Osteocyte (in vitro differentiated cells): Measurements from ENCODE around the gene CBFB. TPM values are rescaled to one million over a fixed set of nuclear protein-coding genes. Genes with fewer than 3 reads are reported as not detected.

Experiments
- DNase-seq: peaks from one replicate; pipeline ENCODE4 v3.0.0; 2021; ENCODE audit warnings: mixed read lengths; ENCODE audit not compliant: unreplicated experiment; ENCODE audit errors: extremely low spot score
- H3K27ac Mint-ChIP-seq: one replicate; pipeline ENCODE4 v1.8.0; 2021; ENCODE audit warnings: mild to moderate bottlenecking, mixed read lengths; ENCODE audit not compliant: unreplicated experiment
- H3K27me3 Mint-ChIP-seq: one replicate; pipeline ENCODE4 v1.8.0; 2021; ENCODE audit warnings: mixed read lengths; ENCODE audit not compliant: unreplicated experiment
- H3K36me3 Mint-ChIP-seq: one replicate; pipeline ENCODE4 v1.8.0; 2021; ENCODE audit warnings: mixed read lengths; ENCODE audit not compliant: unreplicated experiment
- H3K4me1 Mint-ChIP-seq: one replicate; pipeline ENCODE4 v1.8.0; 2021; ENCODE audit warnings: mixed read lengths; ENCODE audit not compliant: unreplicated experiment
- H3K4me3 Mint-ChIP-seq: one replicate; pipeline ENCODE4 v1.8.0; 2021; ENCODE audit warnings: mild to moderate bottlenecking, moderate library complexity, mixed read lengths; ENCODE audit not compliant: unreplicated experiment
- H3K9me3 Mint-ChIP-seq: one replicate; pipeline ENCODE4 v1.8.0; 2021; ENCODE audit warnings: mixed read lengths; ENCODE audit not compliant: unreplicated experiment
- total RNA-seq: library from RNA; stranded (reverse); gene quantifications from 2 replicates; pipeline ENCODE4 v1.2.1, GENCODE V29; 2021
- TF ChIP-seq, protein P1 (sequence below): fragments of 200-600 bp; sonication (generic); IDR thresholded peaks from 2 replicates; pipeline ENCODE4 v1.5.0; 2021; ENCODE audit warnings: antibody characterized with exemption, mild to moderate bottlenecking, moderate library complexity

The CBFB gene
- total RNA-seq, 1 donor from 2014 or later, result 75.2 TPM

DNA sequence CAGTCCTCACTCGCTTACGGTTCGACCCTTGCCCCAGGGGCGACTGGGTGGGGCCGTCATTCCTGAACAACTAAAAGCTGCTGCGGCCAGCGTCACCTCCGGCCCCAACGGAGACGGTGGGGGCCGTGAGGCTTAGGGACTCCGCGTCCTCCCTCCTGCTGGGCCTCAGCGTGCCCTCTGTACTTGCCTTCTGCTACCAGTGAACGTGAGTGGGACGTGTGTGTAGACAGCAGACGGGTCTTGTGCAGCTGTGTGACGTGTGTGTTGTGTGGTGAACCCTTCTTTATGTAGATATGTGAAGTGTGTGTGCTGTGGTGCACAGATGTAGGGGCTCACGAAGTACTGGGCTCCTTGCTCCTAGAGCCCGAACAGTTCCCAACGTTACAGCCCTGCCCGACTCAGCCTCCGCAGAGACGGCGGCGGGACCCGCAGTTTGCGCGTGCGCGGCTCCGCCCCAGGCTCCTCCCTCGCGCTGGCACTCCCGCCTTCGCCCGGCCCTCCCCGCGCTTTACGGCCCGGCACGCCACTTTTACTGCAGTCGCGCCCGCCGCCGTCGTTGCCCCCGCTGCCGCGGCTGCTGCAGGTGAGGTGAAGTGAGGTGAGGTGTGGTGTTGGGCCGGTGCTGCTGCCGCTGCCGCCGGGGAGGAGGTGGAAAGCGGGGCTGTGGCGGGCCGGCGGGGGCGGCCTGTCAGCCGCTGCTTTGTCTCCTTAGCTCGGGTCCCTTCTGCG lies 80.6 kb downstream of the CBFB start, which contains the start of gene PHAF1:
PHAF1 (plus strand) TSS at position 535 of the 729 bp plus-strand sequence. CDS start 235 bp downstream, outside the sequence.
- Mint-ChIP-seq H3K36me3 (peaks cover 4% of the 10 kb centered on the region), H3K9me3 (no peaks in the 10 kb centered on the region), H3K4me3 (peak within 1 kb of the TSS; percentile 92), H3K4me1 (peaks cover 22% of the 10 kb centered on the region), H3K27ac (peak within 1 kb of the TSS; percentile 97), H3K27me3 (no peaks in the 10 kb centered on the region)
- TF ChIP-seq, protein P1, sequence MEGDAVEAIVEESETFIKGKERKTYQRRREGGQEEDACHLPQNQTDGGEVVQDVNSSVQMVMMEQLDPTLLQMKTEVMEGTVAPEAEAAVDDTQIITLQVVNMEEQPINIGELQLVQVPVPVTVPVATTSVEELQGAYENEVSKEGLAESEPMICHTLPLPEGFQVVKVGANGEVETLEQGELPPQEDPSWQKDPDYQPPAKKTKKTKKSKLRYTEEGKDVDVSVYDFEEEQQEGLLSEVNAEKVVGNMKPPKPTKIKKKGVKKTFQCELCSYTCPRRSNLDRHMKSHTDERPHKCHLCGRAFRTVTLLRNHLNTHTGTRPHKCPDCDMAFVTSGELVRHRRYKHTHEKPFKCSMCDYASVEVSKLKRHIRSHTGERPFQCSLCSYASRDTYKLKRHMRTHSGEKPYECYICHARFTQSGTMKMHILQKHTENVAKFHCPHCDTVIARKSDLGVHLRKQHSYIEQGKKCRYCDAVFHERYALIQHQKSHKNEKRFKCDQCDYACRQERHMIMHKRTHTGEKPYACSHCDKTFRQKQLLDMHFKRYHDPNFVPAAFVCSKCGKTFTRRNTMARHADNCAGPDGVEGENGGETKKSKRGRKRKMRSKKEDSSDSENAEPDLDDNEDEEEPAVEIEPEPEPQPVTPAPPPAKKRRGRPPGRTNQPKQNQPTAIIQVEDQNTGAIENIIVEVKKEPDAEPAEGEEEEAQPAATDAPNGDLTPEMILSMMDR, result no peak
- DNase-seq, result peak; percentile 98

DNA sequence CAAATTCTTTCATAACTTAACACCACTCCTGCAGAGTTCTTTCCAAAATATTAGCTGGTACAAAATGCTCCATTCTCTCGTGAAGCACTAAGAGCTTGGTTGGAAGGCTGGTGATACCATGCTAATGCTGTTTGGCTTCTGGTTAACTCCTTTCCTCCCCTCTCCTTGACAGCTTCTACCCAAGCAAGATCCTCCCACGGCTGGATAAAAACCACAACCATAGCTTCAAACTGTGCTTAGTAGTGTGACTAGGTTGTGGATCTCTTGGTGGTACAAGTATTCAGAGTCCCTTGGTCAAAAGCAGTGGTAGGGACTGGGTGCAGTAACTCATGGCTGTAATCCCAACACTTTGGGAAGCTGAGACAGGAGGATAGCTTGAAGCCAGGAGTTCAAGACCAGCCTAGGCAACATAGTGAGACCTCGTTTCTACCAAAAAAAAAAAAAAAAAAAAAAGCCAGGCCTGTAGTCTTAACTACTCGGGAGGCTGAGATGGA lies 83.0 kb downstream of the CBFB start:
- DNase-seq, result no peak
- peaks cover 24% of the 10 kb centered on the region for H3K4me1 Mint-ChIP-seq
- no peaks in the 10 kb centered on the region for H3K27me3 Mint-ChIP-seq
- no peak overlapping the region for H3K27ac Mint-ChIP-seq
- peaks cover 4% of the 10 kb centered on the region for H3K36me3 Mint-ChIP-seq
- TF ChIP-seq, protein P1, result no peak
- H3K4me3 Mint-ChIP-seq, result no peak overlapping the region
- H3K9me3 Mint-ChIP-seq, result no peaks in the 10 kb centered on the region

DNA sequence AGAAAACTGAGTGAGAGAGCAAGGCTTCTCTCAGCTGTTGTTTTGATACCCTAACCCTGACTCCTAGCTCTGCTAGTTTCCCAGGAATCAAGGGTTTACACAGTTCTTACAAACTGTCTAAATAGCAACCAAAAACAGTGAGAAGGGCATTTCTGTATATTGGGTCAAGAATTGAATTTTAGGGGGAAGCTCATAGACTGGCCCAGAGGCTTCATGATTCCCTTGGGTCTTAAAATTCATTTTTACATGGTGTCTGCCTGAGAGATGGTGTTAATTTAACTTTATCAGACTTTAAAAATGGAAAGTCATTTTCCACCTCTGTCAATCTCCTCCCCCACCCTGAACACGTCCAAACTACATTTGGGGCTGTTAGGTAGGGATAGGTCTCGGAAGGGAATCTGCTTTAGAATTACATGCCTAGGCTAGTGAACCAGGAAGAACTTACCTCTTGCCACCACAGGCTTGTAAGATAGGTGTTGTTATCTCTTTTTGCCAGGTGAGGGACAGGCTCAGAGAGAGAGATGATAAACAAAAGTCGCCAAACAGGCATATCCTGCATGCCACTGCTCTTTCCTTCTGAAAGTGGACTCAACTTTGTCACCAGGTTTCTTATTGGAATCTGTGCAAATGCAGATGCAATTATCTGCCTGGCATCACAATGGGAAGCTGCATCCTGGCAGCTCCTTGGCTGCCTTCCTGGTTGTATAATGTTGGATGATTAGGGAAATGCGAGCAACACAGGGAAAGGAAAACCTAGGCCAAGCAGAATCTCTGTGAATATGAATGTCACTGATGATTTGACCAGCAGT lies 83.8 kb downstream of the CBFB start:
- peaks cover 4% of the 10 kb centered on the region for H3K36me3 Mint-ChIP-seq
- no peak for DNase-seq
- no peaks in the 10 kb centered on the region for H3K9me3 Mint-ChIP-seq
- peaks cover 24% of the 10 kb centered on the region for H3K4me1 Mint-ChIP-seq
- no peak overlapping the region for H3K4me3 Mint-ChIP-seq
- TF ChIP-seq, protein P1, result no peak
- no peak overlapping the region for H3K27ac Mint-ChIP-seq
- no peaks in the 10 kb centered on the region for H3K27me3 Mint-ChIP-seq

DNA sequence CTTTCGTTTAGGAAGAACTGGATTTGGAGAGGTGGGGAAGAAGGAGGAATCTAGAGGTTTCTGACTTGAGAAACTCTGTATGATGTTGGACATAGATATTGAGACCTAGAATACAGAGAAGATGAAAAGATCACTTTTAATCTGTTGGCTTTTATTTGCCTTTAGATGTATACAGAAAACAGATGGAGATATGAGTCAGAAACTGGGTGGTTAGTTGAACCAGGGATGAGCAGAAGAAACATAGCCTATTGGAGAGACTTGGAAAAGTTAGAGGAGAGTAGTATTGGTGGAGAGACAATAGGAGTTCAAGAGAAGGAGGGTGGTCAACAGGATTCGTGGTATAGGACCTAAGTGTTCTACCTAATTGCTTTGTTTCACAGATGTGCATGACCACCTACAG lies 85.8 kb downstream of the CBFB start:
- peaks cover 6% of the 10 kb centered on the region for H3K36me3 Mint-ChIP-seq
- no peaks in the 10 kb centered on the region for H3K27me3 Mint-ChIP-seq
- no peak overlapping the region for H3K27ac Mint-ChIP-seq
- H3K4me3 Mint-ChIP-seq, result no peak overlapping the region
- TF ChIP-seq, protein P1, result no peak
- no peak for DNase-seq
- H3K4me1 Mint-ChIP-seq, result peaks cover 19% of the 10 kb centered on the region
- no peaks in the 10 kb centered on the region for H3K9me3 Mint-ChIP-seq

DNA sequence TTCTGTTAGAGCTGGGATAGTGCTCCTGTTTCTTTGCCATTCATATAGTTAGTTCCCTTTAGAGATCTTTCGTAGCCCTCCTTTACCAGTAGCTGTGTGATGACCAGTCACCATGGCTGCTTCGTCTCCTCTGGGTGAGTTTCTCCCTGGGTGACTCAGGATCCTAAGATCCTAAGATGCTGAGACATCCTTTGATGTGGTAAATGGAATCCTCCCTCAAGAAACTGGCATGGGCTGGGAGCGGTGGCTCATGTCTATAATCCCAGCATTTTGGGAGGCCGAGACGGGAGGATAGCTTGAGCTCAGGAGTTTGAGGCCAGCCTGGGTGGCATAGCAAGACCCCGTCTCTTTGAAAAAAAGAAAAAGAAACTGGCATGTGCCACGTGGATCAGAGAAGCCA lies 86.7 kb downstream of the CBFB start:
- H3K4me1 Mint-ChIP-seq, result peaks cover 14% of the 10 kb centered on the region
- H3K27ac Mint-ChIP-seq, result no peak overlapping the region
- H3K4me3 Mint-ChIP-seq, result no peak overlapping the region
- H3K27me3 Mint-ChIP-seq, result no peaks in the 10 kb centered on the region
- peaks cover 10% of the 10 kb centered on the region for H3K36me3 Mint-ChIP-seq
- no peak for DNase-seq
- H3K9me3 Mint-ChIP-seq, result no peaks in the 10 kb centered on the region
- TF ChIP-seq, protein P1, result no peak
